GF-D8 (cell line): ENCODE data around the gene TUBGCP3.

ENCODE experiments used
- DNase-seq: peaks from one replicate; lab custom pipeline; 2025; lab: John Stamatoyannopoulos, UW

TUBGCP3 gene

DNA sequence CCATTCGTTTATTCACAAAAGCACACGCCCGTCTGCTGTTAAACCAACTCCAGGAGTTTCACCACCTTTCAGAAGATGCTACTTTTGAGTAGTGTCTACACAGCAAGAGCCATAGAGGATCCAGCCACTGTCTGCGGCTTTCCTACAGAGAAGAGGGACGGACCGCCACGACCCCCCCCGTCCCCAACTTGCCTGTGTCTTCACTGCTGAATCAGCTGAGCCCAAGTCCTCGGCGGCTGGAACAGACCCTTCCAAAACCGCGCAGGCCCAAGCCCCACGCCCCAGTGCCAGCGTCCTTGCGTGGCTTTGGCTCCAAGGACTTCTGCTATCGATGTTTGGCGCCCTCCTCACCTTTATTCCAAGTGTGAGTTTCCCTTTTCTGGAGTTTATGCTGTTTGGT is 146.7 kb downstream of the TUBGCP3 start:
- no peak for DNase-seq

DNA sequence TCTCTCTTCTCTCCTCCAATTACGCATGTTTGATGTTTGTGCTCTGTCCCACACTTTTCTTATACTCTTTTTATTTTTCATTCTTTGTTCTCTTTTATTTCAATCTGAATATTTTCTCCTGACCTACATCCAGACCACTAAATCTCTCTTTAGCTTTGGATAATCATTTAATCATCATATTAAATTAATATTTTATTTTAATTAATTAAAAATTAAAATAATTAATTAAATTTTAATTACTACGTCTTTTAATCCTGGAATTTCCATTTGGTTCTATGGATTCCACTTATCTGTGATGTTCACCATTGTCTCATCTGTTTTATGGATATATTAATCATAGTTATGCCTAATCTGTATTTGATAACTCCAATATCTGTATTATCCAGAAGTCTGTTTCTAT is 149.4 kb downstream of the TUBGCP3 start:
- DNase-seq = no peak

- no peak for DNase-seq
Measured at GRCh38 chr13:112438094-112438493, 149.9 kb downstream of the TUBGCP3 start.

- no peak for DNase-seq
Measured at GRCh38 chr13:112435973-112436372, 152.0 kb downstream of the TUBGCP3 start.
